Measurements from ENCODE around the gene TFCP2L1.

- no peak for TF ChIP-seq POLR2A (IDR thresholded peaks at IDR 0.05; ENCODE audit: low read depth, low read length)
- TF ChIP-seq CTCF (IDR thresholded peaks at IDR 0.05; ENCODE audit: extremely low read depth in 1 of 2, insufficient read depth in 1 of 2, low read depth in 1 of 2, low read length in 2 of 2): no peak
- TF ChIP-seq EZH2 (IDR thresholded peaks at IDR 0.05; ENCODE audit: borderline replicate concordance, low read depth, low read length, severe bottlenecking): no peak
These were observed 90.4 kb downstream of the TFCP2L1 start for GRCh38 chr2:121194626-121195025.

Measured in endothelial cell of umbilical vein (primary cell).